GM23338 (cell line): Measurements from ENCODE around the gene RSRC1. TPM values are rescaled to one million over a fixed set of nuclear protein-coding genes. Genes with fewer than 3 reads are reported as not detected.

Experiments
- ATAC-seq: fragments of 200-7000 bp; cut with Tn5 transposase; 3 replicates; pipeline ENCODE4 v1.9.1; 2020
- DNase-seq: peaks from one replicate; pipeline ENCODE4 v3.0.0-alpha.2; 2015; ENCODE audit warnings: low spot score
- H2AFZ ChIP-seq: fragments of 200-600 bp; sonication (generic); 2 replicates; pipeline ENCODE4 v1.8.0; 2016; ENCODE audit warnings: antibody characterized with exemption, mild to moderate bottlenecking, moderate library complexity
- H3F3A ChIP-seq: fragments of 200-600 bp; sonication (generic); replicated peaks from 2 replicates; pipeline ENCODE4 v1.8.0; 2017; ENCODE audit warnings: antibody characterized with exemption, mixed run types, low read depth
- H3K27ac ChIP-seq: fragments of 200-600 bp; sonication (generic); 2 replicates; pipeline ENCODE4 v1.6.1; 2016; ENCODE audit warnings: low read depth
- H3K27me3 ChIP-seq: fragments of 200-600 bp; sonication (generic); 2 replicates; pipeline ENCODE4 v1.8.0; 2016; ENCODE audit warnings: mild to moderate bottlenecking, mixed run types, moderate library complexity; ENCODE audit not compliant: insufficient read depth
- H3K36me3 ChIP-seq: fragments of 200-600 bp; sonication (generic); 2 replicates; pipeline ENCODE4 v1.8.0; 2016; ENCODE audit warnings: mild to moderate bottlenecking; ENCODE audit not compliant: insufficient read depth
- H3K4me1 ChIP-seq: fragments of 200-600 bp; sonication (generic); 2 replicates; pipeline ENCODE4 v1.8.0; 2016; ENCODE audit warnings: mild to moderate bottlenecking, moderate library complexity; ENCODE audit not compliant: insufficient read depth
- H3K4me2 ChIP-seq: fragments of 200-600 bp; sonication (generic); 2 replicates; pipeline ENCODE4 v1.7.1; 2017; ENCODE audit warnings: mixed run types
- H3K4me3 ChIP-seq: fragments of 200-600 bp; sonication (generic); 2 replicates; pipeline ENCODE4 v1.6.1; 2016; ENCODE audit warnings: mixed run types
- H3K79me2 ChIP-seq: fragments of 200-600 bp; sonication (generic); replicated peaks from 2 replicates; pipeline ENCODE4 v1.8.0; 2017; ENCODE audit warnings: mild to moderate bottlenecking; ENCODE audit not compliant: insufficient read depth
- H3K9me2 ChIP-seq: fragments of 200-600 bp; sonication (generic); 2 replicates; pipeline ENCODE4 v1.8.0; 2017; ENCODE audit not compliant: insufficient read depth
- H4K20me1 ChIP-seq: fragments of 200-600 bp; sonication (generic); replicated peaks from 2 replicates; pipeline ENCODE4 v1.8.0; 2017; ENCODE audit warnings: mild to moderate bottlenecking; ENCODE audit not compliant: insufficient read depth
- H3K27ac Mint-ChIP-seq: 2 replicates; pipeline ENCODE4 v1.8.0; 2020; ENCODE audit warnings: inconsistent platforms, mild to moderate bottlenecking, moderate library complexity, mixed read lengths
- H3K27me3 Mint-ChIP-seq: 3 replicates; pipeline ENCODE4 v1.8.0; 2022; ENCODE audit warnings: low read depth, mild to moderate bottlenecking, moderate library complexity, mixed read lengths, inconsistent platforms; ENCODE audit not compliant: insufficient read depth, poor library complexity
- H3K36me3 Mint-ChIP-seq: 3 replicates; pipeline ENCODE4 v1.8.0; 2021; ENCODE audit warnings: low read depth, mild to moderate bottlenecking, inconsistent platforms, moderate library complexity, mixed read lengths
- H3K4me1 Mint-ChIP-seq: 3 replicates; pipeline ENCODE4 v1.8.0; 2020; ENCODE audit warnings: mild to moderate bottlenecking, inconsistent platforms, mixed read lengths
- H3K4me3 Mint-ChIP-seq: 3 replicates; pipeline ENCODE4 v1.8.0; 2021; ENCODE audit warnings: moderate library complexity, mild to moderate bottlenecking, inconsistent platforms, mixed read lengths
- H3K9me3 Mint-ChIP-seq: 3 replicates; pipeline ENCODE4 v1.8.0; 2020; ENCODE audit warnings: moderate library complexity, mild to moderate bottlenecking, inconsistent platforms, mixed read lengths
- CREB1 ChIP-seq: fragments of 250-450 bp; sonication (Bioruptor Pico); IDR thresholded peaks from 2 replicates; pipeline ENCODE4 v1.5.0; 2020; ENCODE audit warnings: low read depth, mild to moderate bottlenecking, moderate library complexity
- CTCF ChIP-seq, 2 experiments: fragments of 200-600 bp in 1 of 2; sonication (generic) in 1 of 2; conservative IDR thresholded peaks; 2 replicates each; pipeline versions ENCODE4 v1.5.1 to v1.6.1; 2016 to 2017; ENCODE audit warnings: antibody characterized with exemption in 2 of 2, low read depth in 2 of 2, mild to moderate bottlenecking in 2 of 2, moderate library complexity in 1 of 2
- ETS1 ChIP-seq: IDR thresholded peaks from 2 replicates; pipeline ENCODE4 v1.6.1; 2016; ENCODE audit warnings: antibody characterized with exemption
- EZH2phosphoT487 ChIP-seq: fragments of 200-600 bp; sonication (generic); IDR thresholded peaks from one replicate; pipeline ENCODE4 v1.8.1; 2018; ENCODE audit warnings: antibody characterized with exemption; ENCODE audit not compliant: unreplicated experiment
- JUNB ChIP-seq: IDR thresholded peaks from one replicate; pipeline ENCODE4 v1.6.1; 2016; ENCODE audit warnings: antibody characterized with exemption; ENCODE audit not compliant: unreplicated experiment
- POLR2AphosphoS5 ChIP-seq: IDR thresholded peaks from 2 replicates; pipeline ENCODE4 v1.6.1; 2016; ENCODE audit warnings: antibody characterized with exemption, low read depth
- REST ChIP-seq: IDR thresholded peaks from one replicate; pipeline ENCODE4 v1.6.1; 2018; ENCODE audit warnings: antibody characterized with exemption; ENCODE audit not compliant: unreplicated experiment
- ZNF114 ChIP-seq: fragments of 250-450 bp; sonication (Bioruptor Pico); IDR thresholded peaks from 2 replicates; pipeline ENCODE4 v1.5.0; 2020; ENCODE audit warnings: mild to moderate bottlenecking, moderate library complexity
- ZNF462 ChIP-seq: fragments of 250-450 bp; sonication (Bioruptor Pico); IDR thresholded peaks from 2 replicates; pipeline ENCODE4 v1.5.0; 2020; ENCODE audit warnings: mild to moderate bottlenecking, moderate library complexity
- polyA plus RNA-seq: library from polyadenylated mRNA; unstranded; fragments of >200 nt; fragmentation: Nextera tagmentation; extraction: Ambion mirVana; gene quantifications from 2 replicates; pipeline ENCODE4 v1.2.1, GENCODE V29; 2016
- total RNA-seq: library from RNA; depleted of rRNA; stranded (reverse); fragments of >200 nt; shearing (Covaris generic); gene quantifications from 2 replicates; pipeline ENCODE4 v1.2.3, GENCODE V29; 2014

The RSRC1 gene
- total and polyA plus RNA-seq, 2 experiments from 2014 or later = 32.5 to 76.8 TPM

- no peaks in the 10 kb centered on the region for H3K4me1 Mint-ChIP-seq
Measured at GRCh38 chr3:158226429-158226828, 116.5 kb downstream of the RSRC1 start.

More at GRCh38 chr3:158226429-158226828, 116.5 kb downstream of the RSRC1 start:
- peaks cover 4% of the 10 kb centered on the region for H3K27me3 Mint-ChIP-seq
- H3K4me1 ChIP-seq = no peaks in the 10 kb centered on the region
- no peak overlapping the region for H2AFZ ChIP-seq
- DNase-seq (no peak), ATAC-seq (no peak)
- TF ChIP-seq CREB1 (CRISPR knock-in tag) (no peak), CTCF (conservative IDR thresholded peaks at IDR 0.05; ENCODE audit: low read depth in 2 of 2) (no peak), POLR2AphosphoS5 (no peak), JUNB (no peak), ETS1 (no peak), REST (no peak), EZH2phosphoT487 (no peak), ZNF114 (CRISPR knock-in tag) (no peak), ZNF462 (CRISPR knock-in tag) (no peak)
- no peaks in the 10 kb centered on the region for H3F3A ChIP-seq
- H3K36me3 ChIP-seq = no peaks in the 10 kb centered on the region
- no peaks in the 10 kb centered on the region for H4K20me1 ChIP-seq
- H3K27ac ChIP-seq = no peak overlapping the region
- H3K36me3 Mint-ChIP-seq = no peaks in the 10 kb centered on the region
- H3K9me2 ChIP-seq = no peaks in the 10 kb centered on the region
- H3K4me3 ChIP-seq = no peak overlapping the region
- no peak overlapping the region for H3K27ac Mint-ChIP-seq
- no peak overlapping the region for H3K4me2 ChIP-seq
- no peaks in the 10 kb centered on the region for H3K27me3 ChIP-seq
- no peaks in the 10 kb centered on the region for H3K9me3 Mint-ChIP-seq
- H3K79me2 ChIP-seq = no peaks in the 10 kb centered on the region
- no peak overlapping the region for H3K4me3 Mint-ChIP-seq
